Measurements from ENCODE around the gene ACKR2. TPM values are rescaled to one million over a fixed set of nuclear protein-coding genes. Genes with fewer than 3 reads are reported as not detected.

Gene ACKR2
- total and polyA plus RNA-seq, 2 experiments from 2014 or later, result 1.7 to 3.9 TPM

DNA sequence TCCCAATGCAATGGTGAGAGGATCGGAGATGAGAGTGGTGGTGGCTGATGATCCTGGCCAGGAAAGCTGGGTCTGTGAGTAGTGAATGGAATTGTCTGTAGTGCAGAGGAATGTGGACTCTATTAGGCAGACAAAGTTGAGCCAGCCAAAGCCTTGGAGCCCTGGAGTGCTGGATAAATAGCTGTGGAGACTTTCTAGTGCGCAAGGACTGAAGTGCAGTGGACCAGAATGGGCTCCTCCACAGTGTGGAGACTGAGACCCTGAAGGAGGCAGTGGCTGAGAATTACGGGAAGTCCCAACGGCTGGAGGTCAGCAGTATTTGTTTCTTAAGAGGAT, 97.6 kb downstream of the ACKR2 start:
- no peaks in the 10 kb centered on the region for H3K9me3 ChIP-seq (ENCODE audit: low read depth)
- no peaks in the 10 kb centered on the region for H3K9me2 ChIP-seq (replicated peaks; ENCODE audit: insufficient read depth)
- H3K4me1 ChIP-seq (ENCODE audit: insufficient read depth), result no peaks in the 10 kb centered on the region
- H3K27ac ChIP-seq, result no peak overlapping the region
- TF ChIP-seq CTCF (IDR thresholded peaks at IDR 0.05; ENCODE audit: poor library complexity) (no peak), EZH2phosphoT487 (IDR thresholded peaks at IDR 0.05; ENCODE audit: low read depth, severe bottlenecking, unreplicated experiment) (no peak), EZH2 (IDR thresholded peaks at IDR 0.05; ENCODE audit: borderline replicate concordance) (no peak)
- H4K20me1 ChIP-seq (ENCODE audit: insufficient read depth, poor library complexity, severe bottlenecking), result no peaks in the 10 kb centered on the region
- H3K4me2 ChIP-seq, result no peak overlapping the region
- H3K36me3 ChIP-seq (replicated peaks; ENCODE audit: insufficient read depth, low read depth), result no peaks in the 10 kb centered on the region
- H2AFZ ChIP-seq, result no peak overlapping the region
- no peak for DNase-seq (ENCODE audit: low spot score)
- WGBS (ENCODE audit: low lambda C conversion rate, missing lambda C conversion rate), result 79% methylated on average over 4 of the region's 4 CpGs
- H3K4me3 ChIP-seq, result no peak overlapping the region
- no peaks in the 10 kb centered on the region for H3K79me2 ChIP-seq
- no peaks in the 10 kb centered on the region for H3K27me3 ChIP-seq

- Histone ChIP-seq H2AFZ (no peak overlapping the region), H3K9me3 (ENCODE audit: low read depth) (no peaks in the 10 kb centered on the region), H3K27me3 (no peaks in the 10 kb centered on the region), H4K20me1 (ENCODE audit: insufficient read depth, poor library complexity, severe bottlenecking) (no peaks in the 10 kb centered on the region), H3K9me2 (replicated peaks; ENCODE audit: insufficient read depth) (no peaks in the 10 kb centered on the region), H3K4me3 (no peak overlapping the region), H3K4me1 (ENCODE audit: insufficient read depth) (no peaks in the 10 kb centered on the region), H3K36me3 (replicated peaks; ENCODE audit: insufficient read depth, low read depth) (no peaks in the 10 kb centered on the region), H3K79me2 (no peaks in the 10 kb centered on the region), H3K27ac (no peak overlapping the region), H3K4me2 (no peak overlapping the region)
- WGBS (ENCODE audit: low lambda C conversion rate, missing lambda C conversion rate), result 82% methylated on average over 7 of the region's 7 CpGs
- DNase-seq (ENCODE audit: low spot score), result no peak
- TF ChIP-seq EZH2 (IDR thresholded peaks at IDR 0.05; ENCODE audit: borderline replicate concordance) (no peak), CTCF (IDR thresholded peaks at IDR 0.05; ENCODE audit: poor library complexity) (no peak), EZH2phosphoT487 (IDR thresholded peaks at IDR 0.05; ENCODE audit: low read depth, severe bottlenecking, unreplicated experiment) (no peak)
Observed at GRCh38 chr3:42908675-42909074, 99.4 kb downstream of the ACKR2 start.

DNA sequence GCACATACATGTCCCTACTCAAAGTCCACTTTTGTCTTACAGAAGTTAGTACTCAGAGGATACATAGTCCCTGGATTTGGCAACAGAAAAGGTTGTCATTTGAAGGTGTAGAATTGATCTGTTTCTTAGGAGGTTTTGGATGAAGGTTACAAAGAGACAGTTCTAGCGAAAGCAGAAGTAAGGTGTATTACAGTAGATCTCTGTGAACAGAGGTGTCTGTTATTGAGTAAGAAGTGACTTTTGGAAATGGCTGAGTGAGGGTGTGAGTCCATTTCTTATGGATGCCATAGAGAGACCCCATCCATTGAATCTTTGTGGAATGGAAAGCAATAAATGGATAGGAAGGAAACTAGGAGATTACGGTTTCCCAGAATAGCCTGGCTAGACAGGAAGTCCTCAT, 102.3 kb downstream of the ACKR2 start:
- Histone ChIP-seq H3K79me2 (no peaks in the 10 kb centered on the region), H3K36me3 (replicated peaks; ENCODE audit: insufficient read depth, low read depth) (no peaks in the 10 kb centered on the region), H4K20me1 (ENCODE audit: insufficient read depth, poor library complexity, severe bottlenecking) (no peaks in the 10 kb centered on the region), H3K27me3 (no peaks in the 10 kb centered on the region), H3K4me2 (no peak overlapping the region), H3K4me3 (no peak overlapping the region), H3K27ac (no peak overlapping the region), H3K4me1 (ENCODE audit: insufficient read depth) (no peaks in the 10 kb centered on the region), H3K9me3 (ENCODE audit: low read depth) (peaks cover 3% of the 10 kb centered on the region), H2AFZ (no peak overlapping the region), H3K9me2 (replicated peaks; ENCODE audit: insufficient read depth) (no peaks in the 10 kb centered on the region)
- TF ChIP-seq CTCF (IDR thresholded peaks at IDR 0.05; ENCODE audit: poor library complexity), result no peak
- TF ChIP-seq EZH2 (IDR thresholded peaks at IDR 0.05; ENCODE audit: borderline replicate concordance), result no peak
- TF ChIP-seq EZH2phosphoT487 (IDR thresholded peaks at IDR 0.05; ENCODE audit: low read depth, severe bottlenecking, unreplicated experiment), result no peak
- 100% methylated on average over 2 of the region's 2 CpGs for WGBS (ENCODE audit: low lambda C conversion rate, missing lambda C conversion rate)
- DNase-seq (ENCODE audit: low spot score), result no peak

Data from hepatocyte (in vitro differentiated cells).